HK-2 (cell line): ENCODE results near the gene PTGES.

ENCODE experiments used
- DNase-seq: peaks from one replicate; pipeline ENCODE4 v3.0.0-alpha.2; 2018; ENCODE audit not compliant: unreplicated experiment

The PTGES gene

DNA sequence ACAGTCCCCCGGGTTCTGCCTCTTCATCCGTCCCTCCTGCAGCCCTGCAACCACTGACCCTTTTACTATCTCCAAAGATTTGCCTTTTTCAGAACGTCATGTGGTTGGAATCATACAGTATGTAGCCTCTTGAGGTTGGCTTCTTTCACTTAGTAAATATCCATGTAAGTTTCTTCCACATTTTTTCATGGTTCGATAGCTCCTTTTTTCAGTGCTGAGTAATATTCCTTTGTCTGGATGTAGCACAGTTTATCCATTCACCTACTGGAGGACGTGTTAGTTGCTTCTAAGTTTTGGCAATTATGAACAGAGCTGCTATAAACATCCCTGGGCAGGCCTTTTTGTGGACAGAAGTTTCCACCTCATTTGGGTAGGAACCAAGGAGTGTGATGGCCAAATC is 60.3 kb downstream of the PTGES start:
- no peak for DNase-seq
